Dermis microvascular lymphatic vessel endothelial cell (primary cell): ENCODE measurements around the gene RIT2. TPM values are rescaled to one million over a fixed set of nuclear protein-coding genes. Genes with fewer than 3 reads are reported as not detected.

Source experiments
- DNase-seq, 2 donors: peaks; one replicate each; pipeline versions ENCODE4 v3.0.0 to v3.0.0-alpha.2; 2010; ENCODE audit warnings: low read depth in 2 of 2
- total RNA-seq: library from RNA; depleted of rRNA; stranded (reverse); fragments of >200 nt; gene quantifications from 2 replicates; pipeline ENCODE4 v1.2.1, GENCODE V29; 2014

Gene RIT2
- total RNA-seq, 1 donor from 2014 or later = not detected

GRCh38 chr18:43081396-43081795 is 34.1 kb downstream of the RIT2 start:
- no peak for DNase-seq

- no peak for DNase-seq
These were observed 34.8 kb downstream of the RIT2 start for GRCh38 chr18:43080671-43081070.

GRCh38 chr18:43079422-43079821 is 36.1 kb downstream of the RIT2 start:
- DNase-seq = no peak

- DNase-seq = no peak
These were observed 36.9 kb downstream of the RIT2 start for GRCh38 chr18:43078478-43079092.

GRCh38 chr18:43077510-43078308 is 37.8 kb downstream of the RIT2 start:
- DNase-seq = no peak

GRCh38 chr18:43073771-43074170 is 41.7 kb downstream of the RIT2 start:
- no peak for DNase-seq

- no peak for DNase-seq
These were observed 46.7 kb downstream of the RIT2 start for GRCh38 chr18:43068781-43069180.

GRCh38 chr18:43067570-43067969 is 47.9 kb downstream of the RIT2 start:
- DNase-seq = no peak

- DNase-seq = no peak
These were observed 53.7 kb downstream of the RIT2 start for GRCh38 chr18:43061816-43062215.

GRCh38 chr18:43061318-43061717 is 54.2 kb downstream of the RIT2 start:
- DNase-seq = no peak

GRCh38 chr18:43060020-43060419 is 55.5 kb downstream of the RIT2 start:
- DNase-seq = no peak

GRCh38 chr18:43054815-43055519 is 60.5 kb downstream of the RIT2 start:
- no peak for DNase-seq

GRCh38 chr18:43049021-43049420 is 66.5 kb downstream of the RIT2 start:
- DNase-seq = no peak

- DNase-seq = no peak
These were observed 69.2 kb downstream of the RIT2 start for GRCh38 chr18:43046322-43046721.

GRCh38 chr18:43043626-43044025 is 71.9 kb downstream of the RIT2 start:
- DNase-seq = no peak

GRCh38 chr18:43040281-43040680 is 75.2 kb downstream of the RIT2 start:
- DNase-seq = no peak

- DNase-seq = no peak
These were observed 80.6 kb downstream of the RIT2 start for GRCh38 chr18:43034683-43035500.

GRCh38 chr18:43031169-43031568 is 84.3 kb downstream of the RIT2 start:
- no peak for DNase-seq

GRCh38 chr18:43029414-43029813 is 86.1 kb downstream of the RIT2 start:
- DNase-seq = no peak

GRCh38 chr18:43022874-43023273 is 92.6 kb downstream of the RIT2 start:
- DNase-seq = no peak

- DNase-seq = no peak
These were observed 97.9 kb downstream of the RIT2 start for GRCh38 chr18:43017622-43018021.

- no peak for DNase-seq
These were observed 102.0 kb downstream of the RIT2 start for GRCh38 chr18:43013486-43013885.
